OCI-M2 (cell line): Measurements from ENCODE around the gene TMEM59.
"Not testable (repeated sequence)": the region's sequence is repeated elsewhere in the genome, so short reads cannot be mapped to it uniquely, and the experiment has no call there.

ENCODE experiments used
- DNase-seq: peaks from one replicate; lab custom pipeline; 2025; ENCODE audit not compliant: unreplicated experiment; lab: John Stamatoyannopoulos, UW

Gene TMEM59

DNA sequence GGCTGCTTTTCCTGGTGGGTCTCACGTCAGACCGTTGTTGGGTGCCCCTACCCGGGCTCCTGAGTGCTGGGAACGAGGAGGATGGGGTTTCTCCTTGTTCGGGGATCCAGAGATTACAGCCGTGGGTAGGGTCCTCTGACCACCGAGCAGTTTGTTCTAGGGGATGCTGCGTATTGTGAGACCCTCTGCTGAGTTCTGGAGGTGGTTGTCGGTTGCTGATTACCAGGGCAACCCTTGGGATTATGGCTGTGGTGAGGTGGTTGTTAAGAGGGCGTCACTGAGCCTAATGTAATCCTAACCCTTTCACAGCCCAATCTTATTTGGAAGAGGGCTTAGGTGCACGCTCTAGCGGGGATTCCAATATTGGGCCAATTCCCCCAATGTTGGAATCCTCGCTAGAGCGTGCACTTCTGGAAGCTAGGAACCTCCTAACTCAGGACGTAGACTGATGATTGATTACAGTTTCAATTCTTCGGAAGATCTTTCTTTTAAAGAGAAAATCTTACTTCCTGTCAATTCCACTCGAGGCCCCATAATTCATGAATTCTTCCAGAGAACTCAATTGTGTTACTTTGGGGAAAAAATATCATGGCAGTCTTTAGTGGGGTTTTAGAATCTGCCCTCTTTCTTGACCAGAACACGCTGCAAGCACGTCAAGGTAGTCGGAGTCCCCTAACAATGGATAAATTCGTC, 887 bp upstream of the TMEM59 start:
- DNase-seq = no peak

DNA sequence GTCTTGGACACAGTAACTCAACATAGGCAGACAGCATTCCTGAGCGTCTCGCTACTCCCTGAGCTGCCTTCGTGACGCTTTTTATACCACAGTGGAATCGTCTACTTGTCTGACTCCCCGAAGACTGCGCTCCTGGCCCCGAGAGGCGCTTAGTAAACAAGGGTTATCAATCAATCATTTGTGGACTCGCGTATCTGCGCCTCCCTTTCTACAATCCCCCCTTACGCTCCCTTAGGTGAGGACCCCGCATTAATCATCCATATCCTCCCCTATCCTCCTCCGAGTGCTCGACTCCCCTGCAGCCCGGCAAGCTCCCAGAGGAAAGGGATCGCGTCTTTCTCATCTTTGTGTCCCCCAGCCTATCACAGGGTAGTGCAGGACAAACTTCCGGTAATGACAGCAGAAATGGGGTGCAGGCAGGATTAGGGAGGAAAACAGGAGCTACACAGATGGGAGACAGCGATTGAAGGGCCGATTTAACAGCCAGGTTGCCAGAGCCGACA, 522 bp downstream of the TMEM59 start:
- no peak for DNase-seq

DNA sequence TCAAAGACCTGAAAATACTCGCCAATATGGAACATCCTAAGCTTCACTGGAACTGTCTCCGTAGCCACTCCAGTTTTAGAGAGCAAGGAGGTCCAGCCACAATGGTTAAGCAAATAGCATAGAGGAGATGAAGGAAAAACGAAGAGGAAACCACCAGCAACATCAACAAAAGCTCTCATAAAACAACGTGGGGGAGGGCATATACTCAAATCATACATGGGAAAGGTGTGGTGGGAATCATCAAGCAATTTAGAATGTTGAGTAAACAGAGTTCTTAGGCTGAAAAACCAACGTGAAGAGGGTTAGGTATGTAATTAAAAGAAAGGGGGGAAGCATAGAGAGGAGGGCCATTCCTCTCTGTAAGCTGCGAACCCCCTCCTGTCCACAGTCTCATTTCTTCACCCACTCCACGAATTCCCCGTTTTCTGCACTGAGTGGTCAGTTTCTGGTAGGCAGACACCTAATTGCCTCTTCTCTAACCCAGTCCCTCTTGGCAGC, 1.0 kb downstream of the TMEM59 start:
- DNase-seq = no peak

DNA sequence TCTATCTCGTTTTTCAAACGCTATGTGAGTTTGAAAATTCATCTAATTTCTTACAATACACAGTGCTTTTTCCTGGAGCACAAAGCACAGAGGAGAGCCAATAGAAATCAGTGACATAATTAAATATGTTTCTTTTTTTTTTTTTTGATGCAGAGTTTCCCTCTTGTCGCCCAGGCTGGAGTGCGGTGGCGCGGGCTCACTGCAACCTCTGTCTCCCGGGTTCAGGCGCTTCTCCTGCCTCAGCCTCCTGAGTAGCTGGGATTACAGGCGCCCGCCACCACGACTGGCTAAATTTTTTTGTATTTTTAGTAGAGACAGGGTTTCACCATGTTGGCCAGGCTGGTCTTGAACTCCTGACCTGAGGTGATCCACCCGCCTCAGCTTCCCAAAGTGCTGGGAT, 2.6 kb downstream of the TMEM59 start:
- DNase-seq = not testable (repeated sequence)

DNA sequence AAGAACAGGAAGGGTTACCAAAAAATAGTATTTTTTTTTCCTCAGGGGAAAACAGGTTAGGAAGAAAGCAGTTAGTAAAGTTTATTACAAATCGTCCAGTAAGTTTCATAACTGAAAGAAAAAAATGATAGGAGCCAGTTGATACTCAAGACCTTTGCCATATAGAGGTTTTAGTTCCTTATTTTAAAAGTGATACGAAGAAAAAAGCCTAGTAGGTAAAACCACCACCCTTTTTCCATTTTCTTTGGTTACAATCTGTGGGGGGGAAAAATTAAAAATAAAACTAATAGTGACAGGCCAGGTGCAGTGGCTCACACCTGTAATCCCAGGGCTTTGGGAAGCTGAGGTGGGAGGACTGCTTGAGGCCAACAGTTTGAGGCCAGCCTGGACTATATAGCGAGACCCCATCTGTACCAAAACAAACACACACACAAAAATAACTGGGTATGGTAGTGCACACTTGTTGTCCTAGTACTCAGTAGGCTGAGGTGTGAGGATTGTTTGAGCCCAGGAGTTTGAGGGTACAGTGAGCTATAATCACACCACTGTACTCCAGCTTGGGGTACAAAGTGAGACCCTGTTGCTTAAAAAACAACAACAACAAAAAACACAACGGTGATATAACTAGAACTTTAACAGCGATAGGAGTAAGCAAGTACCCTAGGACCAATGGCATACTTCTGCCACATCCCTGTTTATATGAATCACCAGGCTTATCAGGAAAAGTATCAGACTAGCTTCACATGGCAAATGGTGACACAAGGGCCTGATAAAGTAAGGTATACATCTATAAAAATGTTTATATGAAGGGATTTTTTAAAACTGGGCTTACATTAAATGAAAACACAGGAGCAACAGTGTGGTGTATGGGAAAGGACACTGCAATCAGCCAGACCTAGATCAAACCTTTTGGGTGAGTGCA, 5.4 kb downstream of the TMEM59 start:
- no peak for DNase-seq

DNA sequence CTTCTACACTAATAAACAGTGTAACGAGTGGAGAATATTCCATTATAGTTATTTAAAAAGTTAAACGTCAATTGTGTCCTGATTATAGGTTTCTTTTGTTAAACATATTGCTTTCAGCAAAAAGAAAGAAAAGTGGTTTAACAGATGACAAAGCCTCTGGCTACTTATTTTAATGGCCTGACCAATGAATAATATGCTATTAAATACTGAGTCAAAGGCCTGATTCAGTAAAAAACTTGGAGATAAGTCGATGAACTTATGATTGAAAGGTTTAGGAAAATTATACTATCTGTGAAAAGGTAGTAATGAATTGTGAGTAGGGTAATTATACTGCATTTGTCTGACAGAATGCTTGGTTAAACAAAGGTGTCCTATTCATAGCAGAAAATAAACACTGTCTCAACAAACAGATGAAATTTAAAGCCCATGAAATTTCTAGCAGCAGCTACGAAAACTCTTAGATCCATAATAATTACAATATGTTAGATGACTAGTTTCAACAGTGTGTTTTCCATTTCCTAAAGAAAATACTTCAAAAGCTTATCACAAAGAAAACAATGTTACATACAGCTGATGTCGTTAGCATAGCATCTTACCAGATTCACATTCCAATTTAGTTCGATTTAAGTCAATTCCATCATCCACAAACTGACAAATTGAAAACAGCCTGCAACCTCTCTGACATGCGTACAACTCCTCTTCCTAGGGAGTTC, 6.2 kb downstream of the TMEM59 start:
- DNase-seq = no peak

DNA sequence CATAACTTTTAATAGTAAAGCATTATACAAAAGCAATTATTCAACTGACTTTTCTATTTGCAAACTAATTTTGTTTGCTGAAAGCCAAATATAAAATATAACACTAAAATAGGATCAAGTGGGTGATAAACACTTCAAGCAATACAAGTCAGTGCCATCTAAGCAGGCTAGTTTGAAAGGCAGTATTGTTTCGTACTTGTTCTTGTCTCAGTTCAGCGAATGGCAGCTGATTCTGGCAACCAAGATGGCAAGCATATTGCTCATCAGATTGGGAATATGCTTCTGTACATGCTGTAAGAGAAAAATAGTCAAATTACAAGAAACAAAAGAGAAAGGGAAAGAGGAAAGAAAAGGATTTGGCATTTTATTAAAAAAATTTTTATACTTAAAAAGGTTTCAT, 7.5 kb downstream of the TMEM59 start:
- no peak for DNase-seq

DNA sequence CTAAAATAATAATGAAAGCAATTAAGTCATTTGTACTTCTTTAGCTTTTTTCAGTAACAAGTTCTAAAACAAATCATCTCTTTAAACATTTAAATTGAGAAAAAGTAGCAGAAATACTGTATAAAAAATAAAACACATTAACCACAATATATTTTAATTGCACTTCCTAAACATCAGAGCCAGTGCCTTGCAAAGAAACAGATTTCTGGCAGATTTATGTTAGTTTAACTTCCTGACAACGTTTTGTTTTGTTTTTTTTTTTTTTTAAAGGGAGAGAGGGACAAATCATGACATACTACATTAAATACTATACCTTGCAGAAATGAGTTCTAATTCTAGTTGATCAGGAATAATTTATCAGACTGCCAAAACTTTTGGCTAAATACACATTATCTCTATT, 11.2 kb downstream of the TMEM59 start:
- no peak for DNase-seq

DNA sequence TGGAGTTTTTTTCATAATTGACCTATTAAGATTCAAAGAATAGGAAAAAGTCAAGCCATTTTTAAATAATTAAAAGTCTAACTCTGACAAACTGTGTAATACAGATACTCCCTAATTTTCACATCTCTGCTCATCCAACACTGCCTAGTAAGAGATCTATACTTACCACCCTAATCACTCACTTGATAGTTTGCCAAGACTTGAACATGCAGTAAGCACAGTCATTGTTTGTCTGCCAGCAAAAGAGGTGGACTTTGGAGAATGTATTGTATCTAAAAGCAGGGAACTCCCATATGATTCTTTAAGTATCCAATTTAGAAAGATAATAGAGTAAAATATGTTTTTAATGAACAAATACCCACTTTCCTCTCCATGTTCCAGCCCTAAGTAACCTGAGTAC, 15.5 kb downstream of the TMEM59 start:
- DNase-seq = no peak

DNA sequence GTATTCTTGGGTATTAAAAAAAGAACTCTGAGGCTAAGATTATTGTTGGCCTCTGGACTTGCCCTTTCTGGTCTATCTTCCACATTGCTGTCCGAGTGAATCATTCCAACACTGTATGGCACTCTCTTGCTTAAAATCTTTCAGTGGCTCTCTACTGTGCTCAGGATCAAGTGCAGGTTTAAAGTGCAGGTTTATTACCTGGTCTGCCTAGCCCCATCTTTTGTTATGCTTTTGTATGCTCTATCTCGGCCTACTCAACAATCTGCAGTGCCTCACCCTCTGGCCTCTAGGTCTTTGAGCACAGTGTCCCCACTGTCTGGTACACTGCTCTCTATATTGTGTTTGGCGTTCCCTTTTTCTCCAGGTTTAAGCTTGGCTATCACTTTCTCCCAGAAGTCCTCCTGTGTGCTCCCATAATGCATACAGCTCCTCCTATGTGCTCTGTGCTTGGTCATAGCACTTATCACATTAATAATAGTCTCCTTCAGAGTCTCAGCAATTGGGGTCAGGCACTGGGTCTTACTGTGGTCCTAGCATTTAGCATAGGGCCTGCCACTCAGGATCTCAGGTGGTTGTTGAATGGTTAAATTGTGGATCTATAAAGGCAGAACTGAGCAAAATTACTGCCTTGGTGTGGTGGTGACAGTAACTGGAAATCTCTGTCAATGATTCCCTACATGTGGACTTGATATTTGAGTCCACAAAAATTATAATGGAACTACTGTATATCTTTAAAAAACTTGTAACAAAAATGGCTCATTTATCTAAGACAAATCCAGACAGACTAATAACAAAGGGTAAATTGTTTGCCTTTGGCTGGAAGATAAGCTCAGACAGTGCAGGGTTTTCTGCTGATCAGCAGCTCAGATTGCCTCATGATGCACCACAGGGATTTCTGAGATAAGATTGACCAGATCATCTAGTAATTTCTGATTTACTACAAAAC, 24.4 kb downstream of the TMEM59 start:
- DNase-seq = no peak

DNA sequence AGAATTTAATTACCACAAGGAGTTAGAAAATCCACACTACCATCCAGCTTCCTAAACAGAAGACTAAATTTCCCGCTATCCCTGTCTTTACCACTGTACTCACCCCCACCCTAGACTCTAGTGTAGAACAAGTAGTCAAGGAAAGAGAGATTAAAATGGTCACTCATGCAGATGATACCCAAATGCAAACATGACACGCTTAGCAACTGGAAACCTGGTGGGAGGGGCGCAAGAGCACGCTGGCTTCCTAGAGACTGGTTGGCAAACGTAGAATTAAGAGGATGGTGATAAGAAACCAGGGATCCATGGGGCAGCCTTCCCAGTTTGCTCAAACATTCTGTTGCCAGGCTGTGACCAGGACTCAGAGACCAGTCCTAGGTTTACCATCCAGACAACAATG, 25.2 kb downstream of the TMEM59 start:
- DNase-seq = no peak

DNA sequence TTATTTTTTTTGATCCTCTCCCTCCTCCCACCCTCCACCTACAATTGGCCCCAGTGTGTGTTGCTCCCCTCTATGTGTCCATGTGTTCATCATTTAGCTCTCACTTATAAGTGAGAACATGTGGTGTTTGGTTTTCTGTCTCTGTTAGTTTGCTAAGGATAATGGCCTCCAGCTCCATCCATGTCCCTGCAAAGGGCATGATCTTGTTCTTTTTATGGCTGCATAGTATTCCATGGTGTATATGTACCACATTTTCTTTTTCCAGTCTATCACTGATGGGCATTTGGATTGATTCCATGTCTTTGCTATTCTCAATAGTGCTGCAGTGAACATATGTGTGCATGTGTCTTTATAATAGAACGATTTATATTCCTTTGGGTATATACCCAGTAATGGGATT, 28.2 kb downstream of the TMEM59 start:
- DNase-seq = not testable (repeated sequence)

DNA sequence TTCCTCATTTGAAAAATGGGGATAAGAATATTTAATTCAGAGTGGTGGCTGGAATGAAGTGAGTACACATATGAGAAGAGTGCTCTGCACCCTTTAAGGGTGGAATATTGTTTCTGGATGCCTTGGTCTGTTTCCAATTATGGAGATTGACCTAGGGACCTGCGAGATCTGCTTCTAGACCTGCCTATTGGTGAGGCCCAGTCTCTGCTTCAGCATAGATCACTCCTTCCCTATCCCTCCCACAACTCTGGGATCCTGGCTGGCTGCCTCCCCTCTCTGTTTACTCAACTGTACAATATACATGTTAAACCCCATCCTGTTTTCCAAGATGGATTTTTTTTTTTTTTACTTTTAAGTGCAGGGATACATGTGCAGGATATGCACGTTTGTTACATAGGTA, 28.6 kb downstream of the TMEM59 start:
- no peak for DNase-seq

DNA sequence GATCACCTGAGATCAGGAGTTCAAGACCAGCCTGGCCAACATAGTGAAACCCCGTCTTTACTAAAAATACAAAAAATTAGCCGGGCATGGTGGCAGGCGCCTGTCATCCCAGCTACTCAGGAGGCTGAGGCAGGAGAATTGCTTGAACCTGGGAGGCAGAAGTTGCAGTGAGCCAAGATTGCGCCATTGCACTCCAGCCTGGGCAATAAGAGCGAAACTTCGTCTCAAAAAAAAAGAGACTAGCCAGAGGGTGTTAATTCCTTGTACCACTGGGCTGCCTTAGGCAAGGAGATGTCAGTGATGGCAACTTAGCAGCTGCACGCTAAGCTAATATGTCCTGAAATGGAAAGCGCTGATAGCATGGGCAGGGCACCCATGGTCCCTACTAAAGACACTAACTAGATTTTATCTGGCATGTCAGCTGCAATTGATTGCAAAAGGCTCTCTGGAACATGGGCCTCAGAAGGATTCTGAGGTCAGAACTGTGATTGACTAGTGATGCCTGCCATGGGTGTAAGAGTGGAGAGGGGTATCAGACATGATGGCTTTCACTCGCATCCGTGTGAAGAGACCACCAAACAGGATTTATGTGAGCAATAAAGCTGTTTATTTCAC, 33.3 kb downstream of the TMEM59 start:
- DNase-seq = not testable (repeated sequence)

DNA sequence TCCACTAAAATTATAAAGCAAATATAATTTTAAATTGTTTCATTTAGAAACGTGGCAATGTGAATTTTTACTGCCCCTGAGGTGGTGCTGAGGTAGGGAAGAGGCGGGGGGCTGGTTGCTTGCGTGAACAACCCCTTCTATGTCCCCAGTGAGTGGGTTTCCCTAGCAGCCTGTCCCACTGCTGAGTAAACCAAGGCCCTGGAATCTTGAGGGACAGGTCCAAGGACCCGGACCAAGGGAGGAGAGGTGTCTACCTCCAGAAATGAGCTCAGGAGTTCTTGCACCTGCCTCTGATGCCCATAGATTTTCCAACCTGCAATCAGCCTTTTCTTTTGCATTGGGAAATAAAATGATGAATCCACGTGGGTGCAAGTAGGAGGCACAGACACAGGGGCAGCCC, 34.4 kb downstream of the TMEM59 start:
- no peak for DNase-seq

DNA sequence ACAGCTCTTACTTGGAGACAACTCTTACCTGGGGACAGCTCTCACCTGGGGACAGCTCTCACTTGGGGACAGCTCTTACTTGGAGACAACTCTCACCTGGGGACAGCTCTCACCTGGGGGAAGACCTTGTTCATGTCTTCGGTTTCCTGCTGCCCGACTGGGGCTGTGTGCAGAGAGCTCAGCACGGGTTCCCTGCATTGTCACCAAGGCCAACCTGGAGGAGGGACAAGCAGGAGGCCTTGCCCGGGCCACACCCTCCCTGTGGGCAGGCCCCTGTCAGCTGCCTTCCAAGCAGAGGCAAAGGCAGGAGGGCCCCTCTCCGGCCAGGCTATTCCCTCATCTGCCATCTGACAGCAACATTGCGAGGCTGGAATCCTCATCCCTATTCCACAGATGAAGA, 35.0 kb downstream of the TMEM59 start, which contains the start of gene LDLRAD1:
Gene LDLRAD1, minus strand, starts transcription at position 208 of the 400 bp plus-strand sequence. Its CDS starts 74 bp downstream, at position 134.
- no peak for DNase-seq

DNA sequence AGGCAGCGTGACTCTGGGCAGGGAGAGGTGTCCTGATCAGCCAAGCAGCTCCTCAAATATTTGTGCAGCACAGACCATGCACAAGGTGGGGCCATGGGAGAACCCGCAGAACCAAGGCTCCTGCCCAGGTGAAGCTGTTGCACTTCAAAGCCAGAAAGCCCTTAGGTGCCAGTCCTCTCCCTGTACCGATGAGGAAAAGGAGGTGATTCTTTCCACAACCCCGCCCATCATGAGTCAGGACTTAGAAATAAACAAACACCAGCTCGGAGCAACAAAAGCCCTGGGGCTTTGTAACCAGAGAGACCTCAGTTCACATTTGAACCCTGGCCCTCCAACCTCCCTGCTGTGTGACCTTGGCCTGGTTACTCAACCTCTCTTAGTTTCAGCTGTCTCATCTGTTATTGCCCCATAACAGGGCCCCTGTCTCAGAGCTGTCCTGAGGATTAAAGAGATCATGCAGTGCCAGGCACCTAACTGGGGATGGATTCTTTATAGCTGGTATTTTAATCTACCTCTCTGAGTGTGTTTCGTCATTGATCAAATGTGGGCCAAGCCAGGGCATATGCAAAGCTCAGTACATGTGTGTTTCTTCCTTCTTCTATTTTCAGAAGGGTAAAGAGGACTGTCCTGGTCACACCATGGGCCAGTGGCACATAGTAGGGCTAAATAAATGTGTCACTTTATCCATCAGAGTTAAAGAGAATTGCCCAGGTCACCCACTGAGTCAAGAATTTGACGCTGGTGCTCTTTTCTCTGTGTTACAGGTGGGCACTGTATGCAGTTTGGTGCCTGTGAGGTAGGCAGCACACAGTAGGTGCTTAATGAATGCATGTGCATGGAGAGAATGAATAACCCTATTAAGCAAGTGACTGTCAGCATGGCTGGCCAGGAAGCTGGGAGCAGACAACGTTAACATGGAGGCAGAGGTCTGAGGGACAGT, 36.4 kb downstream of the TMEM59 start:
- no peak for DNase-seq

DNA sequence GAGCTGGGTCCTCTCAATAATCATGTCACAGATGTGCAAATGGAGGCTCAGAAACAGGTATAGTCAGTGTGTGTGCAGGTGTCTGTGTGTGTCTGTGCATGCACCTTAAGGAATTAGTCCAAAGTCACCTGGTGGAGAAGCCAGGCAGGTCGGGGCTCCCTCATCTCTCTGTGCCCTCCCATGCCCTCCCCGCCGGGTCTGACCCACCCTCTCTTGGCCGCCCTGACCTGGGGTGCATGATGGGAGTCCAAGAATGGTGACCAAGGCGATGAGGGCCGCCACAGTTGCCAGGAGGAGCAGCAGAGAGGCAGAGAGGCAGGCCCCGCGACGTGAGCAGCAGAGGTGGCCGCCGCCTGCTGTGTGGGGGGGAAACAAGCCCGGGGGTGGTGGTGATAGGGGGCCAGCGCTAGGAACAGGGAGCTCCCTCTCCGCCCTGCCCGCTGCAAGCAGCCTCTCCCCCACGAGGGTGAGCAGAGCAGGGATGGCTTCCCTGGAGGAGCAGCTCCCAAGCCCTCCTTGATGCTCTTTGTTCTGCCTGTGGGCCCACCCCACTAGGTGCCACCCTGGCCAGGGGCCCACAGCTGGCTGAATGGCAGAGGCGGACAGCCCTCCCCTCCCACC, 38.9 kb downstream of the TMEM59 start:
- DNase-seq = no peak
